Measurements from ENCODE around the gene POU2F2. TPM values are rescaled to one million over a fixed set of nuclear protein-coding genes. Genes with fewer than 3 reads are reported as not detected.

The POU2F2 gene
- total and polyA plus RNA-seq, 10 of the 15 experiments (the other 5 are each of a cell fraction or from before 2014, with no cell fraction given), result 4.4 to 62.4 (median 37.9) TPM

GRCh38 chr19:42177686-42178019 lies 45.4 kb upstream of the POU2F2 start:
- Histone ChIP-seq H2AFZ (ENCODE audit: control insufficient read depth, low read depth, low read length) (no peak overlapping the region), H3K9me3 (replicated peaks; ENCODE audit: control insufficient read depth, insufficient read depth, low read length) (no peaks in the 10 kb centered on the region), H3K79me2 (ENCODE audit: control insufficient read depth, insufficient read depth, low read length) (no peaks in the 10 kb centered on the region), H3K9ac (ENCODE audit: control insufficient read depth, insufficient read depth, low read length) (no peak overlapping the region), H3K36me3 (ENCODE audit: control insufficient read depth in 2 of 2, insufficient read depth in 2 of 2, low read length in 1 of 2) (no peaks in the 10 kb centered on the region), H3K27ac (ENCODE audit: control insufficient read depth, insufficient read depth) (no peak overlapping the region), H3K4me3 (no peak overlapping the region), H3K4me1 (ENCODE audit: control insufficient read depth, insufficient read depth, low read length) (no peaks in the 10 kb centered on the region), H3K27me3 (replicated peaks in 1 of 2; ENCODE audit: control insufficient read depth in 2 of 2, insufficient read depth in 2 of 2, low read length in 1 of 2) (peaks cover 9 to 32% of the 10 kb centered on the region in 2 experiments), H3K4me2 (ENCODE audit: control insufficient read depth, insufficient read depth) (no peak overlapping the region), H4K20me1 (ENCODE audit: control insufficient read depth, insufficient read depth) (no peaks in the 10 kb centered on the region; the same call in 1 of the 2 replicates)
- ChIA-PET POLR2A (no interaction called here), RAD21 (ENCODE audit: unreplicated experiment) (interaction anchor here (1.2 kb wide), 1 partner anchor 25 kb away, joined by 3 read pairs; no protein-coding TSS in a partner anchor), CTCF (no interaction called here), SMC1A (ENCODE audit: uncharacterized antibody, unreplicated experiment) (no interaction called here)
- ATAC-seq (no peak), FAIRE-seq (no peak), DNase-seq (ENCODE audit: low read depth, low spot score) (no peak)
- TF ChIP-seq NBN (IDR thresholded peaks at IDR 0.05) (no peak), IRF3 (IDR thresholded peaks at IDR 0.05) (no peak), HCFC1 (IDR thresholded peaks at IDR 0.05; ENCODE audit: low read length) (no peak), SMAD5 (IDR thresholded peaks at IDR 0.05; ENCODE audit: low read depth) (no peak)
- intact Hi-C loops (cut with micrococcal nuclease; ENCODE audit: unreplicated experiment), result no loop called here
- in situ Hi-C loops (cut with MboI), result no loop called here
- WGBS (ENCODE audit: insufficient coverage, insufficient replicate concordance, low lambda C conversion rate, missing lambda C conversion rate), result 31% methylated on average over 3 of the region's 3 CpGs
- no TSS peak for BruUV-seq (replicated peaks)

GRCh38 chr19:42176990-42177685 lies 44.9 kb upstream of the POU2F2 start:
- DNase-seq (ENCODE audit: low read depth, low spot score), result no peak
- ChIA-PET CTCF (interaction anchor here (1.1 kb wide), 1 partner anchor 68 kb away, joined by 4 read pairs; no protein-coding TSS in a partner anchor), SMC1A (ENCODE audit: uncharacterized antibody, unreplicated experiment) (no interaction called here), RAD21 (ENCODE audit: unreplicated experiment) (interaction anchor here (0.8 to 1.2 kb wide), 4 partner anchors 25 to 68 kb away, joined by 3 read pairs; no protein-coding TSS in a partner anchor), POLR2A (interaction anchor here (0.6 to 1.2 kb wide), 2 partner anchors 95 to 105 kb away, joined by 7 read pairs; no protein-coding TSS in a partner anchor)
- intact Hi-C loops (cut with micrococcal nuclease; ENCODE audit: unreplicated experiment) (no loop called here), in situ Hi-C loops (cut with MboI) (no loop called here)
- Histone ChIP-seq H3K27me3 (replicated peaks in 1 of 2; ENCODE audit: control insufficient read depth in 2 of 2, insufficient read depth in 2 of 2, low read length in 1 of 2) (peaks cover 9 to 32% of the 10 kb centered on the region in 2 experiments), H3K79me2 (ENCODE audit: control insufficient read depth, insufficient read depth, low read length) (no peaks in the 10 kb centered on the region), H3K36me3 (ENCODE audit: control insufficient read depth in 2 of 2, insufficient read depth in 2 of 2, low read length in 1 of 2) (no peaks in the 10 kb centered on the region), H3K27ac (ENCODE audit: control insufficient read depth, insufficient read depth) (no peak overlapping the region), H4K20me1 (ENCODE audit: control insufficient read depth, insufficient read depth) (no peaks in the 10 kb centered on the region; the same call in 1 of the 2 replicates), H3K4me2 (ENCODE audit: control insufficient read depth, insufficient read depth) (peak overlapping the region; percentile 54; the same call in 1 of the 2 replicates), H3K4me3 (peak overlapping the region; percentile 27; the same call in 1 of the 2 replicates), H3K4me1 (ENCODE audit: control insufficient read depth, insufficient read depth, low read length) (no peaks in the 10 kb centered on the region), H3K9ac (ENCODE audit: control insufficient read depth, insufficient read depth, low read length) (no peak overlapping the region), H3K9me3 (replicated peaks; ENCODE audit: control insufficient read depth, insufficient read depth, low read length) (no peaks in the 10 kb centered on the region), H2AFZ (ENCODE audit: control insufficient read depth, low read depth, low read length) (no peak overlapping the region)
- WGBS (ENCODE audit: insufficient coverage, insufficient replicate concordance, low lambda C conversion rate, missing lambda C conversion rate), result 4% methylated on average over 39 of the region's 66 CpGs
- FAIRE-seq, result no peak
- peak; percentile 96 for ATAC-seq
- BruUV-seq (replicated peaks), result no TSS peak
- no peak for TF ChIP-seq MEF2A (IDR thresholded peaks at IDR 0.05; ENCODE audit: insufficient read depth, low read depth, low read length)
- no peak for TF ChIP-seq POLR2AphosphoS2 (IDR thresholded peaks at IDR 0.05; ENCODE audit: low read depth, low read length)
- no peak for TF ChIP-seq POU2F2 (IDR thresholded peaks at IDR 0.05; ENCODE audit: borderline replicate concordance, low read depth, low read length)
- TF ChIP-seq BHLHE40 (IDR thresholded peaks at IDR 0.05; ENCODE audit: borderline replicate concordance in 1 of 2, low read depth in 2 of 2, low read length in 1 of 2), result peak in 1 of 2 experiments; percentile 48; a peak in 2 of 4 replicates
- TF ChIP-seq CBX5 (IDR thresholded peaks at IDR 0.05; ENCODE audit: low read depth), result no peak
- TF ChIP-seq NFIC (IDR thresholded peaks at IDR 0.05; ENCODE audit: low read depth, low read length), result no peak
- TF ChIP-seq EP300 (IDR thresholded peaks at IDR 0.05; ENCODE audit: borderline replicate concordance in 1 of 2, control insufficient read depth in 1 of 2, low read depth in 2 of 2, low read length in 2 of 2), result no peak
- no peak for TF ChIP-seq USF2 (IDR thresholded peaks at IDR 0.05; ENCODE audit: borderline replicate concordance, low read depth, low read length)

Measured in GM12878 (cell line).